Memory B cell (primary cell): Measurements from ENCODE around the gene GRK6.

Experiments used
- ATAC-seq: fragments of 150-1000 bp; cut with Tn5 transposase; 2 replicates; pipeline ENCODE4 v1.10.0; 2021; ENCODE audit warnings: low read depth, mild to moderate bottlenecking, moderate library complexity
- DNase-seq, 2 donors: peaks; one replicate each; pipeline ENCODE4 v3.0.0; 2022; ENCODE audit warnings: low spot score in 2 of 2
- H3K27ac Mint-ChIP-seq: one replicate; pipeline ENCODE4 v1.8.0; 2022; ENCODE audit warnings: mild to moderate bottlenecking, moderate library complexity, mixed read lengths
- H3K27me3 Mint-ChIP-seq: one replicate; pipeline ENCODE4 v1.8.0; 2022; ENCODE audit warnings: mixed read lengths
- H3K36me3 Mint-ChIP-seq: one replicate; pipeline ENCODE4 v1.8.0; 2022; ENCODE audit warnings: mild to moderate bottlenecking, mixed read lengths
- H3K4me1 Mint-ChIP-seq: one replicate; pipeline ENCODE4 v1.8.0; 2022; ENCODE audit warnings: mixed read lengths
- H3K4me3 Mint-ChIP-seq: one replicate; pipeline ENCODE4 v1.8.0; 2022; ENCODE audit warnings: mild to moderate bottlenecking, moderate library complexity, mixed read lengths
- H3K9me3 Mint-ChIP-seq: one replicate; pipeline ENCODE4 v1.8.0; 2022; ENCODE audit warnings: mixed read lengths

The GRK6 gene

GRCh38 chr5:177468685-177469628, 42.5 kb downstream of the GRK6 start:
- Mint-ChIP-seq H3K4me1 (peaks cover 2% of the 10 kb centered on the region), H3K36me3 (no peaks in the 10 kb centered on the region), H3K27me3 (peaks cover 5% of the 10 kb centered on the region), H3K4me3 (no peak overlapping the region), H3K9me3 (no peaks in the 10 kb centered on the region), H3K27ac (no peak overlapping the region)
- DNase-seq: no peak
- no peak for ATAC-seq

GRCh38 chr5:177469750-177470525, 43.5 kb downstream of the GRK6 start:
- ATAC-seq (no peak), DNase-seq (no peak)
- Mint-ChIP-seq H3K9me3 (no peaks in the 10 kb centered on the region), H3K27ac (no peak overlapping the region), H3K4me1 (peaks cover 6% of the 10 kb centered on the region), H3K4me3 (no peak overlapping the region), H3K36me3 (no peaks in the 10 kb centered on the region), H3K27me3 (peaks cover 8% of the 10 kb centered on the region)

GRCh38 chr5:177470759-177471536, 44.5 kb downstream of the GRK6 start:
- Mint-ChIP-seq H3K36me3 (no peaks in the 10 kb centered on the region), H3K4me1 (peaks cover 12% of the 10 kb centered on the region), H3K4me3 (no peak overlapping the region), H3K27me3 (peaks cover 8% of the 10 kb centered on the region), H3K27ac (no peak overlapping the region), H3K9me3 (no peaks in the 10 kb centered on the region)
- DNase-seq (no peak), ATAC-seq (no peak)

GRCh38 chr5:177471610-177472356, 45.3 kb downstream of the GRK6 start:
- Mint-ChIP-seq H3K27ac (no peak overlapping the region), H3K9me3 (no peaks in the 10 kb centered on the region), H3K4me3 (peak overlapping the region; percentile 27), H3K36me3 (no peaks in the 10 kb centered on the region), H3K27me3 (peaks cover 8% of the 10 kb centered on the region), H3K4me1 (peaks cover 15% of the 10 kb centered on the region)
- ATAC-seq (no peak), DNase-seq (no peak)

GRCh38 chr5:177472460-177473442, 46.3 kb downstream of the GRK6 start:
- H3K4me3 Mint-ChIP-seq: peak overlapping the region; percentile 71
- no peaks in the 10 kb centered on the region for H3K36me3 Mint-ChIP-seq
- DNase-seq (no peak), ATAC-seq (peak; percentile 63)
- H3K4me1 Mint-ChIP-seq: peaks cover 15% of the 10 kb centered on the region
- peaks cover 8% of the 10 kb centered on the region for H3K27me3 Mint-ChIP-seq
- H3K27ac Mint-ChIP-seq: no peak overlapping the region
- H3K9me3 Mint-ChIP-seq: no peaks in the 10 kb centered on the region

GRCh38 chr5:177473443-177474001, 47.0 kb downstream of the GRK6 start, which contains the start of gene DBN1:
Gene DBN1 (minus strand): TSS chr5:177473634. CDS start chr5:177473521, 113 bp downstream.
- Mint-ChIP-seq H3K27ac (no peak within 1 kb of the TSS), H3K4me1 (peaks cover 15% of the 10 kb centered on the region), H3K27me3 (peaks cover 8% of the 10 kb centered on the region), H3K4me3 (peak within 1 kb of the TSS; percentile 93), H3K36me3 (no peaks in the 10 kb centered on the region), H3K9me3 (no peaks in the 10 kb centered on the region)
- DNase-seq (no peak), ATAC-seq (peak; percentile 37)

- ATAC-seq (no peak), DNase-seq (no peak)
- Mint-ChIP-seq H3K9me3 (no peaks in the 10 kb centered on the region), H3K36me3 (no peaks in the 10 kb centered on the region), H3K27me3 (peaks cover 8% of the 10 kb centered on the region), H3K4me3 (peak overlapping the region; percentile 93), H3K27ac (no peak overlapping the region), H3K4me1 (peaks cover 17% of the 10 kb centered on the region)
These were observed 47.6 kb downstream of the GRK6 start for GRCh38 chr5:177474002-177474476.

GRCh38 chr5:177474846-177475562, 48.5 kb downstream of the GRK6 start:
- peak overlapping the region; percentile 93 for H3K4me3 Mint-ChIP-seq
- ATAC-seq: no peak
- peaks cover 8% of the 10 kb centered on the region for H3K27me3 Mint-ChIP-seq
- no peaks in the 10 kb centered on the region for H3K9me3 Mint-ChIP-seq
- DNase-seq: no peak
- H3K27ac Mint-ChIP-seq: no peak overlapping the region
- no peaks in the 10 kb centered on the region for H3K36me3 Mint-ChIP-seq
- H3K4me1 Mint-ChIP-seq: peaks cover 24% of the 10 kb centered on the region

- H3K4me3 Mint-ChIP-seq: no peak overlapping the region
- peaks cover 24% of the 10 kb centered on the region for H3K4me1 Mint-ChIP-seq
- no peak overlapping the region for H3K27ac Mint-ChIP-seq
- no peak for ATAC-seq
- no peaks in the 10 kb centered on the region for H3K36me3 Mint-ChIP-seq
- peaks cover 8% of the 10 kb centered on the region for H3K27me3 Mint-ChIP-seq
- H3K9me3 Mint-ChIP-seq: no peaks in the 10 kb centered on the region
- DNase-seq: no peak
These were observed 49.3 kb downstream of the GRK6 start for GRCh38 chr5:177475563-177476427.

GRCh38 chr5:177476531-177477233, 50.2 kb downstream of the GRK6 start:
- Mint-ChIP-seq H3K36me3 (no peaks in the 10 kb centered on the region), H3K9me3 (no peaks in the 10 kb centered on the region), H3K27me3 (peaks cover 5% of the 10 kb centered on the region), H3K27ac (no peak overlapping the region), H3K4me1 (peaks cover 24% of the 10 kb centered on the region), H3K4me3 (no peak overlapping the region)
- no peak for DNase-seq
- no peak for ATAC-seq
